Measurements from ENCODE around the gene BCAS3. TPM values are rescaled to one million over a fixed set of nuclear protein-coding genes. Genes with fewer than 3 reads are reported as not detected.

The BCAS3 gene
- total RNA-seq, 1 experiment from 2014 or later: 26.3 TPM

- no peaks in the 10 kb centered on the region for H3K27me3 ChIP-seq (ENCODE audit: insufficient read depth, low read length)
- no peak overlapping the region for H3K9ac ChIP-seq (ENCODE audit: low read length)
- no peak overlapping the region for H3K4me3 ChIP-seq (replicated peaks in 1 of 2; ENCODE audit: low read depth in 1 of 2, low read length in 2 of 2)
- intact Hi-C loops (cut with micrococcal nuclease): no loop called here
- TF ChIP-seq RAD21 (IDR thresholded peaks at IDR 0.05; ENCODE audit: low read depth) (peak; percentile 20; the same call in 1 of the 2 replicates), REST (IDR thresholded peaks at IDR 0.05; ENCODE audit: low read depth) (no peak), CTCF (IDR thresholded peaks at IDR 0.05 in 2 of 3, conservative IDR thresholded peaks at IDR 0.05 in 1 of 3; ENCODE audit: borderline replicate concordance in 1 of 3, insufficient read depth in 1 of 3, low read depth in 2 of 3, low read length in 2 of 3) (0 out of 6 replicates have a peak, but pooled peaks of 1 of the 3 experiments have one; percentile 7), ZBTB33 (IDR thresholded peaks at IDR 0.05; ENCODE audit: extremely low read depth, insufficient replicate concordance, low read length) (no peak), EZH2phosphoT487 (IDR thresholded peaks at IDR 0.05; ENCODE audit: borderline replicate concordance) (no peak)
- no peaks in the 10 kb centered on the region for H4K20me1 ChIP-seq (ENCODE audit: insufficient read depth)
- ChIA-PET POLR2A (no interaction called here), RAD21 (ENCODE audit: low non-redundant PET in 1 of 2, low total read pairs in 2 of 2, uncharacterized antibody in 2 of 2, unreplicated experiment in 2 of 2) (no interaction called here), CTCF (no interaction called here)
- H3K9me3 ChIP-seq (ENCODE audit: control insufficient read depth in 1 of 2, insufficient read depth in 1 of 2, low read depth in 1 of 2, low read length in 2 of 2): no peaks in the 10 kb centered on the region
- no peaks in the 10 kb centered on the region for H3K4me1 ChIP-seq (ENCODE audit: control insufficient read depth in 1 of 2, insufficient read depth in 2 of 2, low read length in 2 of 2)
- no peaks in the 10 kb centered on the region for H3K79me2 ChIP-seq (ENCODE audit: insufficient read depth, low read length)
- ATAC-seq: no peak
- H2AFZ ChIP-seq (ENCODE audit: low read depth, low read length, poor library complexity, severe bottlenecking): no peak overlapping the region
- H3K9me2 ChIP-seq (ENCODE audit: insufficient read depth): no peaks in the 10 kb centered on the region
- H3K27ac ChIP-seq (ENCODE audit: low read depth, low read length): no peak overlapping the region
- no peaks in the 10 kb centered on the region for H3K36me3 ChIP-seq (ENCODE audit: control insufficient read depth in 1 of 2, insufficient read depth in 2 of 2, low read length in 2 of 2)
- no peak for DNase-seq (ENCODE audit: low read depth, low spot score)
- H3K4me2 ChIP-seq (ENCODE audit: low read length): no peak overlapping the region
- BruUV-seq (replicated peaks): no TSS peak
Measured at GRCh38 chr17:60901242-60901641, 223.6 kb downstream of the BCAS3 start.

All from HCT116 (cell line).